H1 (cell line): ENCODE measurements around the gene TRAF5. TPM values are rescaled to one million over a fixed set of nuclear protein-coding genes. Genes with fewer than 3 reads are reported as not detected.

Experiments used
- CTCF ChIA-PET: fragments of 300-600 bp; sonication (Branson Sonifier 250); formaldehyde crosslinking; loops from one replicate; lab custom pipeline; 2021; ENCODE audit not compliant: partially characterized antibody; lab: Charles Lee
- POLR2A ChIA-PET: fragments of 300-600 bp; sonication (Branson Sonifier 250); formaldehyde crosslinking; loops from one replicate; lab custom pipeline; 2021; ENCODE audit warnings: inconsistent platforms; ENCODE audit not compliant: partially characterized antibody; lab: Charles Lee
- DNase-seq, 2 experiments: peaks; one replicate each; pipeline versions ENCODE4 v3.0.0 to v3.0.0-alpha.2; 2010 to 2022; ENCODE audit warnings: low spot score in 2 of 2, low read depth in 1 of 2, mixed read lengths in 1 of 2
- FAIRE-seq: peaks from 2 replicates; lab custom pipeline; 2011; peaks lifted over from hg19 to GRCh38; lab: Jason Lieb, UNC
- H2AFZ ChIP-seq: 2 replicates; pipeline ENCODE4 v1.8.1; 2012; ENCODE audit warnings: low read length, inconsistent platforms
- H2AK5ac ChIP-seq: 2 replicates; pipeline ENCODE4 v1.6.1; 2013; ENCODE audit warnings: low read depth, low read length
- H2BK120ac ChIP-seq: replicated peaks from 2 replicates; pipeline ENCODE3; 2013; ENCODE audit warnings: low read depth, low read length, inconsistent platforms
- H2BK12ac ChIP-seq: 2 replicates; pipeline ENCODE4 v1.6.1; 2013; ENCODE audit warnings: low read depth, low read length
- H2BK15ac ChIP-seq: 2 replicates; pipeline ENCODE4 v1.6.1; 2013; ENCODE audit warnings: low read length
- H2BK20ac ChIP-seq: 2 replicates; pipeline ENCODE4 v1.6.1; 2013; ENCODE audit warnings: low read length
- H2BK5ac ChIP-seq: 2 replicates; pipeline ENCODE4 v1.6.1; 2013; ENCODE audit warnings: low read depth, low read length
- H3K14ac ChIP-seq: 2 replicates; pipeline ENCODE4 v1.6.1; 2013; ENCODE audit warnings: inconsistent platforms; ENCODE audit not compliant: insufficient read length
- H3K18ac ChIP-seq: 2 replicates; pipeline ENCODE4 v1.6.1; 2013; ENCODE audit warnings: low read length; ENCODE audit errors: extremely low read depth
- H3K23ac ChIP-seq: 2 replicates; pipeline ENCODE4 v1.6.1; 2013; ENCODE audit warnings: inconsistent platforms; ENCODE audit not compliant: insufficient read length
- H3K23me2 ChIP-seq: 2 replicates; pipeline ENCODE4 v1.6.1; 2013; ENCODE audit warnings: low read depth, low read length
- H3K27ac ChIP-seq: 2 replicates; pipeline ENCODE4 v1.6.1; 2011; ENCODE audit warnings: low read depth, low read length, inconsistent platforms
- H3K27me3 ChIP-seq, 4 experiments: replicated peaks in 1 of 4; 1 replicate in 1 of 4; 2 replicates in 3 of 4; pipeline versions ENCODE4 v1.6.1 to v1.8.1; 2011 to 2013; ENCODE audit warnings: low read length in 3 of 4, mild to moderate bottlenecking in 3 of 4, inconsistent platforms in 2 of 4, mixed read lengths in 2 of 4, moderate library complexity in 1 of 4; ENCODE audit not compliant: control insufficient read depth in 3 of 4, insufficient read depth in 3 of 4; ENCODE audit errors: extremely low read depth in 1 of 4
- H3K36me3 ChIP-seq, 4 experiments: 2 replicates each; pipeline versions ENCODE4 v1.6.1 to v1.8.1; 2011 to 2013; ENCODE audit warnings: mild to moderate bottlenecking in 4 of 4, low read length in 3 of 4, moderate library complexity in 2 of 4, control low read depth in 1 of 4, inconsistent platforms in 1 of 4; ENCODE audit not compliant: insufficient read depth in 4 of 4, control insufficient read depth in 2 of 4
- H3K4ac ChIP-seq: replicated peaks from 2 replicates; pipeline ENCODE3; 2013; ENCODE audit warnings: low read length, low read depth, mixed read lengths, inconsistent platforms; ENCODE audit not compliant: insufficient read length
- H3K4me1 ChIP-seq, 4 experiments: replicated peaks in 1 of 4; 1 replicate in 1 of 4; 2 replicates in 3 of 4; pipeline versions ENCODE4 v1.6.1 to v1.8.1; 2011 to 2013; ENCODE audit warnings: low read length in 3 of 4, inconsistent platforms in 2 of 4, mixed read lengths in 1 of 4; ENCODE audit not compliant: insufficient read depth in 4 of 4, control insufficient read depth in 3 of 4
- H3K4me2 ChIP-seq, 2 experiments: 2 replicates each; pipeline versions ENCODE4 v1.6.1 to v1.8.1; 2011 to 2013; ENCODE audit warnings: low read depth in 2 of 2, low read length in 2 of 2, control low read depth in 1 of 2, inconsistent platforms in 1 of 2, mild to moderate bottlenecking in 1 of 2; ENCODE audit not compliant: insufficient read depth in 1 of 2
- H3K4me3 ChIP-seq, 4 experiments: fragments of 200-600, 300-600 bp in 1 of 4; sonication (generic), shearing (Covaris generic), sonication (Bioruptor Twin) in 1 of 4; 2 replicates each; pipeline versions ENCODE4 v1.5.1 to v1.8.1; 2011 to 2016; ENCODE audit warnings: low read length in 4 of 4, low read depth in 3 of 4, control low read depth in 2 of 4, inconsistent platforms in 2 of 4, mild to moderate bottlenecking in 2 of 4, mixed read lengths in 1 of 4, moderate library complexity in 1 of 4; ENCODE audit not compliant: insufficient read depth in 2 of 4; ENCODE audit errors: extremely low read depth in 1 of 4
- H3K56ac ChIP-seq: replicated peaks from 2 replicates; pipeline ENCODE3; 2013; ENCODE audit warnings: low read depth, mild to moderate bottlenecking, mixed read lengths, low read length, inconsistent platforms; ENCODE audit not compliant: insufficient read length
- H3K79me1 ChIP-seq: 2 replicates; pipeline ENCODE4 v1.6.1; 2013; ENCODE audit warnings: low read depth, low read length, control low read depth
- H3K79me2 ChIP-seq, 2 experiments: 2 replicates each; pipeline versions ENCODE4 v1.6.1 to v1.8.1; 2012 to 2013; ENCODE audit warnings: low read length in 2 of 2, mild to moderate bottlenecking in 2 of 2, inconsistent platforms in 1 of 2; ENCODE audit not compliant: insufficient read depth in 2 of 2, control insufficient read depth in 1 of 2
- H3K9ac ChIP-seq, 4 experiments: replicated peaks in 1 of 4; 1 replicate in 1 of 4; 2 replicates in 3 of 4; pipeline versions ENCODE4 v1.6.1 to v1.8.1; 2011 to 2013; ENCODE audit warnings: low read depth in 3 of 4, low read length in 3 of 4, control low read depth in 2 of 4, mild to moderate bottlenecking in 2 of 4, moderate library complexity in 2 of 4, inconsistent platforms in 1 of 4; ENCODE audit errors: extremely low read depth in 1 of 4
- H3K9me3 ChIP-seq, 2 experiments: 2 replicates each; pipeline versions ENCODE4 v1.6.1 to v1.8.1; 2012 to 2013; ENCODE audit warnings: mild to moderate bottlenecking in 2 of 2, moderate library complexity in 2 of 2, control low read depth in 1 of 2, inconsistent platforms in 1 of 2, low read depth in 1 of 2, low read length in 1 of 2, mixed read lengths in 1 of 2; ENCODE audit not compliant: insufficient read depth in 2 of 2
- H4K20me1 ChIP-seq, 2 experiments: replicated peaks in 1 of 2; 2 replicates each; pipeline versions ENCODE3 to v1.8.1; 2011 to 2013; ENCODE audit warnings: inconsistent platforms in 2 of 2, low read length in 2 of 2, mild to moderate bottlenecking in 1 of 2; ENCODE audit not compliant: insufficient read depth in 2 of 2, control insufficient read depth in 1 of 2
- H4K5ac ChIP-seq: 2 replicates; pipeline ENCODE4 v1.6.1; 2013; ENCODE audit warnings: low read length, low read depth, mixed read lengths, inconsistent platforms; ENCODE audit not compliant: insufficient read length
- H4K8ac ChIP-seq: 2 replicates; pipeline ENCODE4 v1.8.0; 2013; ENCODE audit warnings: mild to moderate bottlenecking, moderate library complexity, low read length, inconsistent platforms; ENCODE audit not compliant: insufficient read depth; ENCODE audit errors: extremely low read depth
- H4K91ac ChIP-seq: replicated peaks from 2 replicates; pipeline ENCODE3; 2013; ENCODE audit warnings: low read length, mixed read lengths, inconsistent platforms; ENCODE audit not compliant: insufficient read length
- BCL11A ChIP-seq, 2 experiments: IDR thresholded peaks; one replicate each; pipeline ENCODE4 v1.6.1; 2011; ENCODE audit warnings: low read depth in 2 of 2, low read length in 2 of 2, mild to moderate bottlenecking in 2 of 2
- CBX5 ChIP-seq: fragments of 300-800, 300-1000 bp; sonication (generic); IDR thresholded peaks from 2 replicates; pipeline ENCODE4 v1.7.1; 2016; ENCODE audit warnings: antibody characterized with exemption, low read length, low read depth
- EZH2 ChIP-seq: fragments of 200-600 bp; sonication (generic); IDR thresholded peaks from 2 replicates; pipeline ENCODE4 v1.7.1; 2012; ENCODE audit warnings: low read depth, mild to moderate bottlenecking, moderate library complexity, low read length, inconsistent platforms; ENCODE audit not compliant: severe bottlenecking
- NANOG ChIP-seq: IDR thresholded peaks from 2 replicates; pipeline ENCODE4 v1.6.1; 2011; ENCODE audit warnings: low read length, low read depth, mild to moderate bottlenecking, inconsistent platforms; ENCODE audit not compliant: insufficient read depth, poor library complexity, severe bottlenecking
- POU5F1 ChIP-seq: IDR thresholded peaks from 2 replicates; pipeline ENCODE4 v1.6.1; 2011; ENCODE audit warnings: low read depth, mild to moderate bottlenecking, low read length, moderate library complexity
- SUZ12 ChIP-seq: fragments of 200-600 bp; sonication (generic); IDR thresholded peaks from 2 replicates; pipeline ENCODE4 v1.6.1; 2012; ENCODE audit warnings: mild to moderate bottlenecking, inconsistent platforms, low read length, moderate library complexity, mixed read lengths
- TAF1 ChIP-seq: IDR thresholded peaks from 2 replicates; pipeline ENCODE4 v1.6.1; 2011; ENCODE audit warnings: mild to moderate bottlenecking, low read depth, low read length
- TEAD4 ChIP-seq: IDR thresholded peaks from 2 replicates; pipeline ENCODE4 v1.6.1; 2012; ENCODE audit warnings: low read depth, low read length, inconsistent platforms, mixed read lengths
- WGBS, 2 experiments: shearing (Covaris generic) in 1 of 2; methylation state at CpG; one replicate each; pipeline versions ENCODE4 v1.1.6 to v1.1.7; 2013 to 2015; ENCODE audit warnings: low lambda C conversion rate in 2 of 2, mixed read lengths in 2 of 2, inconsistent platforms in 1 of 2, low coverage in 1 of 2, missing lambda C conversion rate in 1 of 2; ENCODE audit not compliant: insufficient replicate concordance in 2 of 2, insufficient coverage in 1 of 2, insufficient read length in 1 of 2; ENCODE audit errors: extremely low coverage in 1 of 2, missing lambda C conversion rate in 1 of 2; 5-methylcytosine and 5-hydroxymethylcytosine counted together
- polyA plus RNA-seq, 7 experiments: library from polyadenylated mRNA; depleted of rRNA in 3 of 7; stranded (reverse) in 5 of 7; unstranded in 2 of 7; fragments of >200 nt in 5 of 7; fragments of 200-250 nt in 2 of 7; gene quantifications; 1 replicate in 5 of 7; 2 replicates in 1 of 7; 4 replicates in 1 of 7; pipeline versions ENCODE4 v1.2.1 to v1.2.3, GENCODE V29; 2011 to 2013; ENCODE audit warnings: missing spikeins in 2 of 7, mixed read lengths in 2 of 7
- total RNA-seq: library from RNA; stranded (reverse); fragmentation: NEBNext Ultra II Directional; extraction: Animal tissue kit (Norgen Biotek cat#: 25700); gene quantifications from 2 replicates; pipeline ENCODE4 v1.2.1, GENCODE V29; 2021

TRAF5 gene
- total and polyA plus RNA-seq, 2 of the 8 experiments (the other 6 are each of a cell fraction or from before 2014, with no cell fraction given) = 13.0 to 17.1 TPM

DNA sequence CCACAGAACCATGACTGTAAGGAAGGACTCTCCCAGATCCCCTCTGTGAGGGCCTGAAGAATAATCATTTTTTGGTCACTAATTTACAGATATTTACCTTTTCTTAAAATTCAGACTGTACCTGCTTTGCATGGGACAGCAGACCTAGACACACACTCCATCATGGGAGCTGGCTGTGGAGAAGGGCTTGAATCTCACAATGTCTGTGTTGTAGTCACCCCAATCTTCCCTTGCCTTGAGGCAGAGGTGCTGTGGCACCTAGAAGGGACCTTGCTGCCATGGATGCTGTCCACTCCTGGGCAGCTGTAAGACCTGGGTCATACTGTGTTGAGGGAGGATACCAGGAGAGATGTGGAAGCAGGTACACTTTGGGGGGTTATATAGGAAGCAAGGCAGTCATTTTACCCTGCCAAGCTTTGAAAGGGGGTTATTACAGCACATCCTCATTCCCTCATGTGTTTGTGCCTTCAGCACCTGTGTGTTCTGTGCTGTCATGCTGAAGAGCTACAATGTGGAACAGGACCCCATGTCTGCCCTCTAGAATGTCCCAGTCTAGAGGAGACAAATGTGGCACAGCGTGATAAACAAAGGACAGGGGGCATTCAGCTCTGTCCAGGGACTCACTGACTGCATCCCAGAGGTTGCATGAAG is 27.1 kb downstream of the TRAF5 start:
- TF ChIP-seq TEAD4 = no peak
- no peak for TF ChIP-seq SUZ12
- no peak for TF ChIP-seq BCL11A (IDR thresholded peaks at IDR 0.05; ENCODE audit: low read depth in 2 of 2, low read length in 2 of 2)
- TF ChIP-seq CBX5 = no peak
- no peak for TF ChIP-seq EZH2
- TF ChIP-seq NANOG = no peak
- no peak for TF ChIP-seq TAF1
- no peak for TF ChIP-seq POU5F1
- no peak overlapping the region for H2BK20ac ChIP-seq
- H2AFZ ChIP-seq = no peak overlapping the region
- H3K14ac ChIP-seq = no peak overlapping the region
- FAIRE-seq = no peak
- POLR2A ChIA-PET = no interaction called here
- CTCF ChIA-PET = interaction anchor here (0.7 to 2.9 kb wide), 7 partner anchors 8 to 299 kb away, joined by 3 to 12 read pairs (median 3); no protein-coding TSS in a partner anchor
- no peaks in the 10 kb centered on the region for H3K4me1 ChIP-seq
- H4K8ac ChIP-seq = no peak overlapping the region
- H2BK12ac ChIP-seq = no peak overlapping the region
- no peak overlapping the region for H2BK15ac ChIP-seq
- H4K91ac ChIP-seq = no peak overlapping the region
- no peak overlapping the region for H2BK5ac ChIP-seq
- H3K4me3 ChIP-seq = no peak overlapping the region
- no peak overlapping the region for H3K9ac ChIP-seq
- no peak overlapping the region for H2BK120ac ChIP-seq
- no peak overlapping the region for H3K4me2 ChIP-seq
- peaks cover 0 to 3% of the 10 kb centered on the region in 2 experiments; a peak in 1 of 4 replicates for H3K79me2 ChIP-seq
- no peaks in the 10 kb centered on the region for H3K23me2 ChIP-seq
- H3K27ac ChIP-seq = no peak overlapping the region
- no peak overlapping the region for H2AK5ac ChIP-seq
- no peak overlapping the region for H3K56ac ChIP-seq
- H4K5ac ChIP-seq = no peak overlapping the region
- H3K9me3 ChIP-seq = no peaks in the 10 kb centered on the region
- peaks cover 2% of the 10 kb centered on the region for H3K79me1 ChIP-seq
- H3K4ac ChIP-seq = no peak overlapping the region
- H4K20me1 ChIP-seq = no peaks in the 10 kb centered on the region
- peaks cover 0 to 8% (median 6%) of the 10 kb centered on the region in 4 experiments; a peak in 5 of 8 replicates for H3K36me3 ChIP-seq
- no peak for DNase-seq
- no peaks in the 10 kb centered on the region for H3K27me3 ChIP-seq
- H3K18ac ChIP-seq = no peak overlapping the region
- no peak overlapping the region for H3K23ac ChIP-seq
- WGBS, 2 experiments = 6% methylated on average over 1 of the region's 1 CpG; no CpG with 5 or more reads in 1 of the 2 experiments
